ENCODE data around the gene DEK. TPM values are rescaled to one million over a fixed set of nuclear protein-coding genes. Genes with fewer than 3 reads are reported as not detected.

DEK gene
- total and polyA plus RNA-seq, 7 experiments from 2014 or later: 41.6 to 174 (median 61.1) TPM

GRCh38 chr6:18268066-18268465 is 3.7 kb upstream of the DEK start:
- no peak overlapping the region for H3K4me3 Mint-ChIP-seq
- CTCF ChIA-PET: no interaction called here
- H3K36me3 Mint-ChIP-seq: peaks cover 0 to 7% (median 0%) of the 10 kb centered on the region in 5 donors
- H3K27ac Mint-ChIP-seq: no peak overlapping the region
- intact Hi-C loops (cut with micrococcal nuclease): loop anchor here in 1 of 2 donors (10.0 kb wide), 1 partner anchor 53 kb away; no protein-coding TSS in a partner anchor
- Histone ChIP-seq H3K9me3 (ENCODE audit: control insufficient read depth in 2 of 3, low read length in 3 of 3) (no peaks in the 10 kb centered on the region), H3K27ac (ENCODE audit: low read depth, low read length) (no peak overlapping the region), H3K4me3 (ENCODE audit: low read length) (no peak overlapping the region), H3K27me3 (ENCODE audit: control insufficient read depth in 2 of 2, insufficient read depth in 2 of 2, low read length in 2 of 2) (no peaks in the 10 kb centered on the region), H3K36me3 (ENCODE audit: control insufficient read depth in 2 of 3, insufficient read depth in 3 of 3, low read length in 3 of 3) (no peaks in the 10 kb centered on the region), H3K4me1 (ENCODE audit: control insufficient read depth in 2 of 2, insufficient read depth in 2 of 2, low read length in 2 of 2) (peaks cover 7 to 17% of the 10 kb centered on the region in 2 donors)
- peaks cover 10 to 18% (median 14%) of the 10 kb centered on the region in 7 donors for H3K4me1 Mint-ChIP-seq
- DNase-seq (no peak), ATAC-seq (no peak)
- peaks cover 0 to 2% (median 0%) of the 10 kb centered on the region in 11 donors for H3K9me3 Mint-ChIP-seq
- H3K27me3 Mint-ChIP-seq: peaks cover 0 to 15% (median 7%) of the 10 kb centered on the region in 5 donors
- POLR2A ChIA-PET: no interaction called here

GRCh38 chr6:18266523-18266912 is 2.2 kb upstream of the DEK start:
- Histone ChIP-seq H3K4me1 (ENCODE audit: control insufficient read depth in 2 of 2, insufficient read depth in 2 of 2, low read length in 2 of 2) (peaks cover 19 to 26% of the 10 kb centered on the region in 2 donors), H3K9me3 (ENCODE audit: control insufficient read depth in 2 of 3, low read length in 3 of 3) (no peaks in the 10 kb centered on the region), H3K27me3 (ENCODE audit: control insufficient read depth in 2 of 2, insufficient read depth in 2 of 2, low read length in 2 of 2) (no peaks in the 10 kb centered on the region), H3K36me3 (ENCODE audit: control insufficient read depth in 2 of 3, insufficient read depth in 3 of 3, low read length in 3 of 3) (no peaks in the 10 kb centered on the region), H3K4me3 (ENCODE audit: low read length) (no peak overlapping the region), H3K27ac (ENCODE audit: low read depth, low read length) (no peak overlapping the region)
- no peak for ATAC-seq
- H3K36me3 Mint-ChIP-seq: peaks cover 0 to 18% (median 0%) of the 10 kb centered on the region in 5 donors
- POLR2A ChIA-PET: interaction anchor here (0.7 kb wide), 1 partner anchor 187 kb away, joined by 3 read pairs; no protein-coding TSS in a partner anchor
- intact Hi-C loops (cut with micrococcal nuclease): loop anchor here in 1 of 2 donors (10.0 kb wide), 1 partner anchor 52 kb away; no protein-coding TSS in a partner anchor
- peaks cover 0 to 3% (median 0%) of the 10 kb centered on the region in 5 donors for H3K27me3 Mint-ChIP-seq
- DNase-seq: no peak
- CTCF ChIA-PET: no interaction called here
- H3K27ac Mint-ChIP-seq: no peak overlapping the region
- no peak overlapping the region for H3K4me3 Mint-ChIP-seq
- H3K9me3 Mint-ChIP-seq: no peaks in the 10 kb centered on the region
- peaks cover 22 to 34% (median 30%) of the 10 kb centered on the region in 7 donors for H3K4me1 Mint-ChIP-seq

- Mint-ChIP-seq H3K36me3 (peaks cover 0 to 21% (median 0%) of the 10 kb centered on the region in 5 donors), H3K9me3 (no peaks in the 10 kb centered on the region), H3K27me3 (peaks cover 0 to 3% (median 0%) of the 10 kb centered on the region in 5 donors), H3K27ac (peak overlapping the region; percentile 91 to 98 (median 94)), H3K4me1 (peaks cover 27 to 39% (median 36%) of the 10 kb centered on the region in 7 donors), H3K4me3 (peak overlapping the region; percentile 90 to 99 (median 94))
- Histone ChIP-seq H3K27ac (ENCODE audit: low read depth, low read length) (no peak overlapping the region), H3K4me1 (ENCODE audit: control insufficient read depth in 2 of 2, insufficient read depth in 2 of 2, low read length in 2 of 2) (peaks cover 21 to 29% of the 10 kb centered on the region in 2 donors), H3K4me3 (ENCODE audit: low read length) (no peak overlapping the region), H3K36me3 (ENCODE audit: control insufficient read depth in 2 of 3, insufficient read depth in 3 of 3, low read length in 3 of 3) (no peaks in the 10 kb centered on the region), H3K9me3 (ENCODE audit: control insufficient read depth in 2 of 3, low read length in 3 of 3) (no peaks in the 10 kb centered on the region), H3K27me3 (ENCODE audit: control insufficient read depth in 2 of 2, insufficient read depth in 2 of 2, low read length in 2 of 2) (no peaks in the 10 kb centered on the region)
- intact Hi-C loops (cut with micrococcal nuclease): loop anchor here in 1 of 2 donors (2.0 to 10.0 kb wide), 3 partner anchors 37 to 1503 kb away; no protein-coding TSS in a partner anchor
- POLR2A ChIA-PET: interaction anchor here (0.6 kb wide), 1 partner anchor 1949 kb away, joined by 3 read pairs; no protein-coding TSS in a partner anchor
- ATAC-seq: no peak
- DNase-seq: no peak
- CTCF ChIA-PET: no interaction called here
These were observed 1.6 kb upstream of the DEK start for GRCh38 chr6:18265787-18266522.

DNA sequence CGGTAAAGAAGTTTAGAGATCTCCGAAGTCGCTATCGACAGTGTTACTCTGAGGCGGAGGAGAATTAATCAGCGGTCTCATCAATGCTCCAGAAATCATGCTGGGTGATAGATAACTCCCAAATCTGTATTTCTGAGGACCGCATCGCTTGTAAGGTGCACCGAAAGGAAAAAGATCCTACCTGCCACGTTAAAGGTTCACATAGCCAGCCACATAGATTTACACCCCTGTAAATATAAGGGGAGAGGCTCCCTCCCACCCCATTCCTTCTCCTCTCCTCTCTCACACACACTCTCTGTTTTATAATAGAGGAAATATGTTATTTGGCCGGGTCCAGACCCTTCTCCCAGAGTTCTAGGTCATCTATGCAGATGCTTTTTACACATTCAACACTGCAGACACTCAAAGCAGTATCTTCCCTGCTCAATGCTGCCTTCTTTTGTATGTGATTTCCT is 620 bp upstream of the DEK start:
- POLR2A ChIA-PET: interaction anchor here (1.1 to 1.3 kb wide), 2 partner anchors 11 to 109 kb away, joined by 3 to 4 read pairs; no protein-coding TSS in a partner anchor
- Mint-ChIP-seq H3K27ac (peak overlapping the region; percentile 91 to 98 (median 94)), H3K9me3 (no peaks in the 10 kb centered on the region), H3K4me3 (peak overlapping the region; percentile 90 to 99 (median 94)), H3K4me1 (peaks cover 37 to 49% (median 46%) of the 10 kb centered on the region in 7 donors), H3K36me3 (peaks cover 0 to 23% (median 0%) of the 10 kb centered on the region in 5 donors), H3K27me3 (no peaks in the 10 kb centered on the region)
- ATAC-seq: no peak
- H3K36me3 ChIP-seq (ENCODE audit: control insufficient read depth in 2 of 3, insufficient read depth in 3 of 3, low read length in 3 of 3): no peaks in the 10 kb centered on the region
- peak overlapping the region; percentile 71 for H3K4me3 ChIP-seq (ENCODE audit: low read length)
- peaks cover 28 to 29% of the 10 kb centered on the region in 2 donors for H3K4me1 ChIP-seq (ENCODE audit: control insufficient read depth in 2 of 2, insufficient read depth in 2 of 2, low read length in 2 of 2)
- no peaks in the 10 kb centered on the region for H3K9me3 ChIP-seq (ENCODE audit: control insufficient read depth in 2 of 3, low read length in 3 of 3)
- no peaks in the 10 kb centered on the region for H3K27me3 ChIP-seq (ENCODE audit: control insufficient read depth in 2 of 2, insufficient read depth in 2 of 2, low read length in 2 of 2)
- peak in 1 of 9 donors; percentile 4 for DNase-seq
- H3K27ac ChIP-seq (ENCODE audit: low read depth, low read length): peak overlapping the region; percentile 83
- CTCF ChIA-PET: no interaction called here
- intact Hi-C loops (cut with micrococcal nuclease): loop anchor here (1.0 to 10.0 kb wide), 10 partner anchors 38 to 1943 kb away; partner anchors contain the start of genes FAM8A1 (in 1 of the 2), KDM1B (in 1 of the 2), NUP153 (in 1 of the 2) and RNF144B (in 1 of the 2)

GRCh38 chr6:18263418-18264218 is 712 bp downstream of the DEK start:
- CTCF ChIA-PET: no interaction called here
- Histone ChIP-seq H3K27me3 (ENCODE audit: control insufficient read depth in 2 of 2, insufficient read depth in 2 of 2, low read length in 2 of 2) (no peaks in the 10 kb centered on the region), H3K4me1 (ENCODE audit: control insufficient read depth in 2 of 2, insufficient read depth in 2 of 2, low read length in 2 of 2) (peaks cover 20 to 37% of the 10 kb centered on the region in 2 donors), H3K27ac (ENCODE audit: low read depth, low read length) (peak overlapping the region; percentile 83), H3K4me3 (ENCODE audit: low read length) (peak overlapping the region; percentile 66), H3K36me3 (ENCODE audit: control insufficient read depth in 2 of 3, insufficient read depth in 3 of 3, low read length in 3 of 3) (no peaks in the 10 kb centered on the region), H3K9me3 (ENCODE audit: control insufficient read depth in 2 of 3, low read length in 3 of 3) (no peaks in the 10 kb centered on the region)
- H3K9me3 Mint-ChIP-seq: no peaks in the 10 kb centered on the region
- H3K27ac Mint-ChIP-seq: peak overlapping the region; percentile 70 to 98 (median 93)
- DNase-seq: peak in 7 of 9 donors; percentile 29 to 52 (median 44)
- POLR2A ChIA-PET: interaction anchor here (0.9 to 1.3 kb wide), 2 partner anchors 9 to 23 kb away, joined by 3 to 4 read pairs; no protein-coding TSS in a partner anchor
- intact Hi-C loops (cut with micrococcal nuclease): loop anchor here (1.0 to 10.0 kb wide), 12 partner anchors 19 to 1941 kb away; partner anchors contain the start of genes KDM1B (in 2 of the 2), NUP153 (in 2 of the 2), TPMT (in 2 of the 2) and FAM8A1 (in 1 of the 2)
- peaks cover 39 to 59% (median 55%) of the 10 kb centered on the region in 7 donors for H3K4me1 Mint-ChIP-seq
- peak; percentile 14 for ATAC-seq
- H3K27me3 Mint-ChIP-seq: no peaks in the 10 kb centered on the region
- peaks cover 0 to 28% (median 0%) of the 10 kb centered on the region in 5 donors for H3K36me3 Mint-ChIP-seq
- peak overlapping the region; percentile 87 to 99 (median 92) for H3K4me3 Mint-ChIP-seq

Measured in naive thymus-derived CD4-positive, alpha-beta T cell (primary cell).